Astrocyte (in vitro differentiated cells and primary cell): Measurements from ENCODE around the gene PALB2.

Source experiments
- EZH2 ChIP-seq: IDR thresholded peaks from 2 replicates; pipeline ENCODE4 v1.6.1; 2012; ENCODE audit warnings: mild to moderate bottlenecking, low read length, inconsistent platforms; ENCODE audit not compliant: insufficient read depth
- TF ChIP-seq, protein P1 (sequence below): IDR thresholded peaks from 2 replicates; pipeline ENCODE4 v1.5.1; 2011; ENCODE audit warnings: low read depth, mild to moderate bottlenecking, inconsistent platforms, low read length, moderate library complexity; ENCODE audit not compliant: insufficient read depth

DNA sequence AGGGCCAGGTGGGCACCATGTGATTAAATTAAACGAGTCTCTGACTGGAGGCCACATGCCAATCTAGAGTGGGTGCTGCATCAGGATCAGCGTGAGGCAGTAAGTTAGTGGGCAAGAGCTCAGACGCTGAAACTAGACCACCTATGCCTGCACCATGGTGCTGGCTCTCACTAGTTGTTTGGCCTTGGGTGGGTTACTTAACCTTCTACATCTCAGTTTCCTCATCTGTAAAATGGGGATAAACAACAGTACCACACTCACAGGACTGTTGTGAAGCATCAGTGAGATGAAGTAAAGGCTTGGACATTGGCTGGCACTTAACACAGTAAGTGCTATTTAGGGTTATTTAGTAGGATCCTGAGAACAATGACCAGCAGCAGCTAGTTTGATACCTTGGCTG, 50.9 kb downstream of the PALB2 start:
- TF ChIP-seq, protein P1, sequence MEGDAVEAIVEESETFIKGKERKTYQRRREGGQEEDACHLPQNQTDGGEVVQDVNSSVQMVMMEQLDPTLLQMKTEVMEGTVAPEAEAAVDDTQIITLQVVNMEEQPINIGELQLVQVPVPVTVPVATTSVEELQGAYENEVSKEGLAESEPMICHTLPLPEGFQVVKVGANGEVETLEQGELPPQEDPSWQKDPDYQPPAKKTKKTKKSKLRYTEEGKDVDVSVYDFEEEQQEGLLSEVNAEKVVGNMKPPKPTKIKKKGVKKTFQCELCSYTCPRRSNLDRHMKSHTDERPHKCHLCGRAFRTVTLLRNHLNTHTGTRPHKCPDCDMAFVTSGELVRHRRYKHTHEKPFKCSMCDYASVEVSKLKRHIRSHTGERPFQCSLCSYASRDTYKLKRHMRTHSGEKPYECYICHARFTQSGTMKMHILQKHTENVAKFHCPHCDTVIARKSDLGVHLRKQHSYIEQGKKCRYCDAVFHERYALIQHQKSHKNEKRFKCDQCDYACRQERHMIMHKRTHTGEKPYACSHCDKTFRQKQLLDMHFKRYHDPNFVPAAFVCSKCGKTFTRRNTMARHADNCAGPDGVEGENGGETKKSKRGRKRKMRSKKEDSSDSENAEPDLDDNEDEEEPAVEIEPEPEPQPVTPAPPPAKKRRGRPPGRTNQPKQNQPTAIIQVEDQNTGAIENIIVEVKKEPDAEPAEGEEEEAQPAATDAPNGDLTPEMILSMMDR, result no peak
- no peak for TF ChIP-seq EZH2
